HepG2 (cell line): ENCODE measurements around the gene PGGT1B. TPM values are rescaled to one million over a fixed set of nuclear protein-coding genes. Genes with fewer than 3 reads are reported as not detected.
A peak's percentile ranks its signal among the peaks of the same experiment; 100 is the strongest.

Source experiments
- CREB3 ChIP-seq: sonication (generic); formaldehyde crosslinking; IDR thresholded peaks from 2 replicates; pipeline ENCODE4 v1.5.0; 2020; ENCODE audit warnings: missing genetic modification reagents
- DMTF1 ChIP-seq: sonication (generic); formaldehyde crosslinking; IDR thresholded peaks from 2 replicates; pipeline ENCODE4 v1.4.0; 2020; ENCODE audit warnings: mild to moderate bottlenecking, missing genetic modification reagents
- DNMT1 ChIP-seq: sonication (generic); formaldehyde crosslinking; IDR thresholded peaks from 2 replicates; pipeline ENCODE4 v1.5.1; 2020; ENCODE audit warnings: mild to moderate bottlenecking, missing genetic modification reagents
- DNMT3B ChIP-seq: conservative IDR thresholded peaks from 2 replicates; pipeline ENCODE4 v1.6.1; 2016; ENCODE audit warnings: missing biosample characterization, control low read depth
- ELF3 ChIP-seq: IDR thresholded peaks from 2 replicates; pipeline ENCODE4 v1.6.1; 2016; ENCODE audit warnings: missing genetic modification reagents, missing compliant biosample characterization
- HBP1 ChIP-seq: IDR thresholded peaks from 2 replicates; pipeline ENCODE4 v1.6.1; 2016; ENCODE audit warnings: low read depth, control low read depth
- HOXA5 ChIP-seq: sonication (generic); formaldehyde crosslinking; IDR thresholded peaks from 2 replicates; pipeline ENCODE4 v1.4.0; 2020; ENCODE audit warnings: missing genetic modification reagents
- HOXD1 ChIP-seq: sonication (generic); formaldehyde crosslinking; IDR thresholded peaks from 2 replicates; pipeline ENCODE4 v1.5.0; 2020; ENCODE audit warnings: missing genetic modification reagents
- IKZF5 ChIP-seq: IDR thresholded peaks from 2 replicates; pipeline ENCODE4 v1.6.1; 2018; ENCODE audit warnings: missing genetic modification reagents, mild to moderate bottlenecking, missing compliant biosample characterization
- KLF15 ChIP-seq: sonication (generic); formaldehyde crosslinking; IDR thresholded peaks from 2 replicates; pipeline ENCODE4 v1.8.1; 2023; ENCODE audit warnings: borderline replicate concordance, mild to moderate bottlenecking, inconsistent platforms, missing genetic modification reagents, mixed read lengths
- RBFOX2 ChIP-seq: fragments of 200-400 bp; formaldehyde crosslinking; IDR thresholded peaks from 2 replicates; pipeline ENCODE4 v1.6.1; 2017; ENCODE audit warnings: low read depth, mild to moderate bottlenecking, low read length
- RFX3 ChIP-seq: IDR thresholded peaks from 2 replicates; pipeline ENCODE4 v1.6.1; 2016; ENCODE audit warnings: missing biosample characterization, missing genetic modification reagents
- ZBTB43 ChIP-seq: sonication (generic); formaldehyde crosslinking; conservative IDR thresholded peaks from 2 replicates; pipeline ENCODE4 v1.4.0; 2020; ENCODE audit warnings: missing genetic modification reagents
- ZBTB44 ChIP-seq: sonication (generic); formaldehyde crosslinking; IDR thresholded peaks from 2 replicates; pipeline ENCODE4 v1.4.0; 2020; ENCODE audit warnings: missing genetic modification reagents
- ZBTB7A ChIP-seq: sonication (generic); formaldehyde crosslinking; IDR thresholded peaks from 2 replicates; pipeline ENCODE4 v1.8.0; 2022; ENCODE audit warnings: mild to moderate bottlenecking, missing genetic modification reagents
- ZNF331 ChIP-seq: sonication (generic); formaldehyde crosslinking; IDR thresholded peaks from 2 replicates; pipeline ENCODE4 v1.4.0; 2020; ENCODE audit warnings: missing genetic modification reagents
- ZNF770 ChIP-seq: sonication (generic); formaldehyde crosslinking; IDR thresholded peaks from 2 replicates; pipeline ENCODE4 v1.5.0; 2020; ENCODE audit warnings: mild to moderate bottlenecking, missing genetic modification reagents
- polyA plus RNA-seq, 8 experiments: library from polyadenylated mRNA; depleted of rRNA in 3 of 8; stranded (reverse) in 7 of 8; unstranded in 1 of 8; fragments of >200 nt; fragmentation: Illumina TruSeq in 4 of 8; extraction: Trizol in 4 of 8; gene quantifications; 2 replicates each; pipeline versions ENCODE4 v1.2.1 to v1.2.3, GENCODE V29; 2011 to 2016; ENCODE audit warnings: low read depth in 4 of 8, missing spikeins in 1 of 8, mixed read lengths in 1 of 8; ENCODE audit not compliant: insufficient read depth in 1 of 8
- total RNA-seq, 5 experiments: library from RNA; depleted of rRNA; stranded (reverse); fragments of >200 nt; fragmentation: Illumina TruSeq; extraction: Trizol; gene quantifications; 2 replicates each; pipeline ENCODE4 v1.2.3, GENCODE V29; 2016; ENCODE audit warnings: low read depth in 1 of 5

PGGT1B gene
- total and polyA plus RNA-seq, 2 of the 13 experiments (the other 11 are each of a cell fraction or from before 2014, with no cell fraction given): 2.4 to 42.7 TPM

- TF ChIP-seq ZNF770 (CRISPR knock-in tag) (no peak), ELF3 (peak; percentile 59), DMTF1 (no peak), KLF15 (CRISPR knock-in tag) (no peak), DNMT3B (CRISPR knock-in tag) (no peak; the same call in 1 of the 2 replicates), HOXD1 (CRISPR knock-in tag) (no peak), RFX3 (CRISPR knock-in tag) (no peak), IKZF5 (peak; percentile 86; the same call in 1 of the 2 replicates), DNMT1 (no peak), HBP1 (CRISPR knock-in tag) (no peak), ZBTB44 (CRISPR knock-in tag) (no peak), RBFOX2 (peak; percentile 85), HOXA5 (CRISPR knock-in tag) (peak; percentile 78; the same call in 1 of the 2 replicates), ZBTB7A (CRISPR knock-in tag) (0 out of 2 replicates have a peak, but pooled peaks have one; percentile 63), ZNF331 (peak; percentile 89), ZBTB43 (CRISPR knock-in tag) (peak; percentile 42; the same call in 1 of the 2 replicates), CREB3 (CRISPR knock-in tag) (no peak)
Measured at GRCh38 chr5:115262321-115263077, at the start of gene PGGT1B (continued).
